PC-3 (cell line): ENCODE results near the gene LKAAEAR1. TPM values are rescaled to one million over a fixed set of nuclear protein-coding genes. Genes with fewer than 3 reads are reported as not detected.

Experiments
- ATAC-seq: fragments of 200-7000 bp; cut with Tn5 transposase; 2 replicates; pipeline ENCODE4 v1.9.1; 2020; ENCODE audit warnings: mild to moderate bottlenecking, moderate library complexity
- BruUV-seq: library from RNA; stranded (reverse); fragments of 400-500 nt; replicated peaks from 2 replicates; lab custom pipeline; 2021; lab: Mats Ljungman, UMichigan
- CTCF ChIA-PET: fragments of 300-600 bp; sonication (Branson Sonifier 250); formaldehyde crosslinking; loops from one replicate; lab custom pipeline; 2022; ENCODE audit warnings: antibody characterized with exemption; lab: Charles Lee
- POLR2A ChIA-PET: fragments of 300-600 bp; sonication (Branson Sonifier 250); formaldehyde crosslinking; loops from one replicate; lab custom pipeline; 2022; ENCODE audit warnings: antibody characterized with exemption; ENCODE audit not compliant: unreplicated experiment; lab: Charles Lee
- DNase-seq: peaks from one replicate; pipeline ENCODE4 v3.0.0-alpha.2; 2015
- H2AFZ ChIP-seq: fragments of 300-600 bp; sonication (generic); 2 replicates; pipeline ENCODE4 v1.6.0; 2016; ENCODE audit warnings: antibody characterized with exemption, low read length
- H3F3A ChIP-seq: fragments of 300-600 bp; sonication (generic); one replicate; pipeline ENCODE4 v1.6.0; 2017; ENCODE audit warnings: antibody characterized with exemption, low read length, control low read depth, mild to moderate bottlenecking; ENCODE audit not compliant: unreplicated experiment
- H3K27ac ChIP-seq: fragments of 300-600 bp; sonication (generic); 2 replicates; pipeline ENCODE4 v1.5.1; 2016; ENCODE audit warnings: mild to moderate bottlenecking, low read length
- H3K27me3 ChIP-seq: fragments of 300-600 bp; sonication (generic); 2 replicates; pipeline ENCODE4 v1.6.1; 2016; ENCODE audit warnings: low read length, mixed read lengths
- H3K36me3 ChIP-seq: fragments of 300-600 bp; sonication (generic); 2 replicates; pipeline ENCODE4 v1.6.1; 2016; ENCODE audit warnings: low read depth, mixed run types, low read length, mixed read lengths
- H3K4me1 ChIP-seq: fragments of 300-600 bp; sonication (generic); 2 replicates; pipeline ENCODE4 v1.5.1; 2016; ENCODE audit warnings: low read length; ENCODE audit not compliant: insufficient read depth
- H3K4me2 ChIP-seq: fragments of 300-600 bp; sonication (generic); 2 replicates; pipeline ENCODE4 v1.6.0; 2016; ENCODE audit warnings: low read length
- H3K4me3 ChIP-seq: fragments of 300-600 bp; sonication (generic); 2 replicates; pipeline ENCODE4 v1.5.1; 2016; ENCODE audit warnings: mild to moderate bottlenecking, low read length, mixed read lengths
- H3K79me2 ChIP-seq: fragments of 300-600 bp; sonication (generic); 2 replicates; pipeline ENCODE4 v1.6.1; 2017; ENCODE audit warnings: low read length, mixed read lengths
- H3K9ac ChIP-seq: fragments of 300-600 bp; sonication (generic); 2 replicates; pipeline ENCODE4 v1.6.0; 2016; ENCODE audit warnings: mild to moderate bottlenecking, low read length
- H3K9me2 ChIP-seq: fragments of 300-600 bp; sonication (generic); replicated peaks from 2 replicates; pipeline ENCODE4 v1.6.1; 2016; ENCODE audit warnings: mixed run types, low read length, mixed read lengths
- H3K9me3 ChIP-seq: fragments of 300-600 bp; sonication (generic); 2 replicates; pipeline ENCODE4 v1.6.1; 2016; ENCODE audit warnings: low read length, mixed read lengths
- H4K20me1 ChIP-seq: fragments of 300-600 bp; sonication (generic); 2 replicates; pipeline ENCODE4 v1.6.1; 2016; ENCODE audit warnings: low read length, mixed read lengths
- EZH2 ChIP-seq: fragments of 300-600 bp; sonication (generic); IDR thresholded peaks from one replicate; pipeline ENCODE4 v1.6.1; 2017; ENCODE audit warnings: antibody characterized with exemption, mild to moderate bottlenecking, low read length; ENCODE audit not compliant: unreplicated experiment
- EZH2phosphoT487 ChIP-seq: fragments of 300-600 bp; sonication (generic); IDR thresholded peaks from 2 replicates; pipeline ENCODE4 v1.6.1; 2018; ENCODE audit warnings: mild to moderate bottlenecking, antibody characterized with exemption, low read length, borderline replicate concordance
- intact Hi-C: fragments of 100-400 bp; cut with micrococcal nuclease; formaldehyde crosslinking; loops from 2 replicates; pipeline ENCODE4 v1.9.0; 2023
- total RNA-seq: library from RNA; depleted of rRNA; stranded (reverse); fragments of >200 nt; gene quantifications from 2 replicates; pipeline ENCODE4 v1.2.3, GENCODE V29; 2014
- TF ChIP-seq, protein P1 (sequence below): fragments of 300-600 bp; sonication (generic); conservative IDR thresholded peaks from 2 replicates; pipeline ENCODE4 v1.5.1; 2017; ENCODE audit warnings: antibody characterized with exemption, low read depth, mild to moderate bottlenecking, low read length

LKAAEAR1 gene
- total RNA-seq, 1 experiment from 2014 or later, result 1.1 TPM

DNA sequence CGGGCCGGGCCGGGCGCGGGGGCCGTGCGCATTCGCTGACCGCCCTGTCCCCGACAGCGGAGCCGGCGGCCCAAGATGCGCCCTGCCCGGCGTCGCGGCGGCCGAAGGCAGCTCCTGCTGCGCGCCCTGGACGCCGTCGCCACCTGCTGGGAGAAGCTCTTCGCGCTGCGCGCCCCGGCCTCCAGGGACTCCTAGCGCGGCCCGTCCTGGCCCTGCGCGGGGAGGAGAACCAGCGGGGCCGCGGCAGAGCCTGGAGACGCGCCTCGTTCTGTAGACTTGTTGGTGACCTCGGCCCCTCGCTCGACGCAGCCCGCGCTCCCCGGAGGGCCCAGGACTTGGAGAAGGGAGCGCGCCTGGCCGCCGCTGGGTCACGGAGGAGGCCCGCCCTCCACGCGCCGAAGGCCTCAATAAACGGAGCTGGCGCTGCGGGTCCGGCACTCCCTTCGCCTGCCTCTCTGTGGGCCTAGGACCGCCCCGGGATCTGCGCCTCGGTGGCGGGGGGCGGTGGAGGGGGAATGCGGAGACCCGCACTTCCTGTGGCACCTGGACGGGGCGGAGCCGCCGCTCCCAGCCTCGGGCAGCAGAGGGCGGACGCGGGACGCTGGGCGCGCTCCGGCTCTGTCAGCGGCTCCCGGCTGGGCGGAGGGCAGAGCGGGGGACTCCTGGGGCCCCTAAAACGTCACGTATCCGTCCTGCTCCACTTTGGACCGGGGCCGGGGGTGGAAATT is 45.5 kb downstream of the LKAAEAR1 start:
- H3K79me2 ChIP-seq, result no peaks in the 10 kb centered on the region
- peaks cover 1% of the 10 kb centered on the region for H3F3A ChIP-seq
- no peaks in the 10 kb centered on the region for H4K20me1 ChIP-seq
- POLR2A ChIA-PET, result interaction anchor here (0.6 kb wide), 3 partner anchors 24 to 296 kb away, joined by 3 read pairs; partner anchors contain the start of gene TCEA2
- TF ChIP-seq EZH2phosphoT487, result no peak
- TF ChIP-seq, protein P1, sequence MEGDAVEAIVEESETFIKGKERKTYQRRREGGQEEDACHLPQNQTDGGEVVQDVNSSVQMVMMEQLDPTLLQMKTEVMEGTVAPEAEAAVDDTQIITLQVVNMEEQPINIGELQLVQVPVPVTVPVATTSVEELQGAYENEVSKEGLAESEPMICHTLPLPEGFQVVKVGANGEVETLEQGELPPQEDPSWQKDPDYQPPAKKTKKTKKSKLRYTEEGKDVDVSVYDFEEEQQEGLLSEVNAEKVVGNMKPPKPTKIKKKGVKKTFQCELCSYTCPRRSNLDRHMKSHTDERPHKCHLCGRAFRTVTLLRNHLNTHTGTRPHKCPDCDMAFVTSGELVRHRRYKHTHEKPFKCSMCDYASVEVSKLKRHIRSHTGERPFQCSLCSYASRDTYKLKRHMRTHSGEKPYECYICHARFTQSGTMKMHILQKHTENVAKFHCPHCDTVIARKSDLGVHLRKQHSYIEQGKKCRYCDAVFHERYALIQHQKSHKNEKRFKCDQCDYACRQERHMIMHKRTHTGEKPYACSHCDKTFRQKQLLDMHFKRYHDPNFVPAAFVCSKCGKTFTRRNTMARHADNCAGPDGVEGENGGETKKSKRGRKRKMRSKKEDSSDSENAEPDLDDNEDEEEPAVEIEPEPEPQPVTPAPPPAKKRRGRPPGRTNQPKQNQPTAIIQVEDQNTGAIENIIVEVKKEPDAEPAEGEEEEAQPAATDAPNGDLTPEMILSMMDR, result peak; percentile 71
- no peak for TF ChIP-seq EZH2
- no peak overlapping the region for H3K27ac ChIP-seq
- no peaks in the 10 kb centered on the region for H3K9me3 ChIP-seq
- peak overlapping the region; percentile 71 for H3K4me3 ChIP-seq
- no peaks in the 10 kb centered on the region for H3K27me3 ChIP-seq
- H3K4me2 ChIP-seq, result peak overlapping the region; percentile 88
- H3K9me2 ChIP-seq, result no peaks in the 10 kb centered on the region
- intact Hi-C loops, result loop anchor here (1.0 to 2.0 kb wide), 2 partner anchors 24 to 82 kb away; partner anchors contain the start of gene TCEA2
- peak overlapping the region; percentile 85 for H2AFZ ChIP-seq
- peak overlapping the region; percentile 37; the same call in 1 of the 2 replicates for H3K9ac ChIP-seq
- CTCF ChIA-PET, result interaction anchor here (0.6 to 2.1 kb wide), 8 partner anchors 16 to 340 kb away, joined by 3 to 8 read pairs (median 4); partner anchors contain the start of genes PRPF6 and TCEA2
- no peaks in the 10 kb centered on the region for H3K36me3 ChIP-seq
- no TSS peak for BruUV-seq
- peaks cover 8% of the 10 kb centered on the region for H3K4me1 ChIP-seq
- ATAC-seq (peak; percentile 80), DNase-seq (peak; percentile 78)

DNA sequence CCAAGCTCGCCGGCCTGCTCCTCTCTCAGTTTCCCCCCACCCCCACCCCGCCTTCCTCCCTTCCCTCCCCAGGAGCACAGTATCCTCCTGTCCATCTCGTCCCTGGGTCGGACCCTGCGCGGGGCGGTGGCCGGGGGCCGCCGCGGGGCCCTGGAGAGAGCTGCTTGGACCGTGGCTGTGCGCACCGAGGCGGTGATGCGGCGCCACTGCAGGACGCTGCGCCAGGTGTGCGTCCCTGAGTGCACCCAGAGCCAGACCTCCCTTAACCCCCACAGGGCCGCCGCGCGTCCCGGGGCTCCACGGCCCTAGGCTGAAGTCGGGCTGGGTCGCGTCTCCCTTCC is 46.0 kb downstream of the LKAAEAR1 start:
- TF ChIP-seq EZH2, result no peak
- TF ChIP-seq, protein P1, result no peak
- TF ChIP-seq EZH2phosphoT487, result no peak
- BruUV-seq, result no TSS peak
- no peaks in the 10 kb centered on the region for H3K27me3 ChIP-seq
- H3K36me3 ChIP-seq, result no peaks in the 10 kb centered on the region
- intact Hi-C loops, result loop anchor here (2.0 kb wide), 1 partner anchor 25 kb away; the partner anchor contains the start of gene TCEA2
- H3K27ac ChIP-seq, result no peak overlapping the region
- CTCF ChIA-PET, result interaction anchor here (0.6 to 2.1 kb wide), 4 partner anchors 25 to 58 kb away, joined by 3 to 8 read pairs (median 5); partner anchors contain the start of genes PRPF6 and TCEA2
- DNase-seq (no peak), ATAC-seq (peak; percentile 21)
- no peaks in the 10 kb centered on the region for H3K79me2 ChIP-seq
- POLR2A ChIA-PET, result interaction anchor here (0.6 kb wide), 1 partner anchor 25 kb away, joined by 3 read pairs; the partner anchor contains the start of gene TCEA2
- H3K4me2 ChIP-seq, result peak overlapping the region; percentile 88
- peak overlapping the region; percentile 71 for H3K4me3 ChIP-seq
- no peak overlapping the region for H3K9ac ChIP-seq
- H3K9me2 ChIP-seq, result no peaks in the 10 kb centered on the region
- no peaks in the 10 kb centered on the region for H3K9me3 ChIP-seq
- H4K20me1 ChIP-seq, result no peaks in the 10 kb centered on the region
- H2AFZ ChIP-seq, result peak overlapping the region; percentile 85
- H3K4me1 ChIP-seq, result peaks cover 8% of the 10 kb centered on the region
- H3F3A ChIP-seq, result no peaks in the 10 kb centered on the region
